Measurements from ENCODE around the gene NOS1AP.

NOS1AP gene

GRCh38 chr1:162069334-162070093 lies at the start of gene NOS1AP:
NOS1AP (plus strand) TSS chr1:162069691; CDS start chr1:162070178, 487 bp downstream.
- Histone ChIP-seq H3K4me3 (ENCODE audit: low read depth, low read length) (peak within 1 kb of the TSS; percentile 84), H3K9me3 (ENCODE audit: control insufficient read depth, insufficient read depth, low read length) (no peaks in the 10 kb centered on the region), H3K4me1 (ENCODE audit: control insufficient read depth, insufficient read depth, low read length) (peaks cover 41% of the 10 kb centered on the region), H3K27ac (ENCODE audit: low read depth, low read length) (peak within 1 kb of the TSS; percentile 75), H3K27me3 (ENCODE audit: control insufficient read depth, insufficient read depth, low read length) (peaks cover 4% of the 10 kb centered on the region; the same call in 1 of the 2 replicates), H3K9ac (ENCODE audit: low read depth, low read length) (peak within 1 kb of the TSS; percentile 48), H3K36me3 (ENCODE audit: control insufficient read depth, insufficient read depth, low read length) (no peaks in the 10 kb centered on the region)

- Histone ChIP-seq H3K27ac (ENCODE audit: low read depth, low read length) (no peak overlapping the region), H3K36me3 (ENCODE audit: control insufficient read depth, insufficient read depth, low read length) (no peaks in the 10 kb centered on the region), H3K4me1 (ENCODE audit: control insufficient read depth, insufficient read depth, low read length) (peaks cover 6% of the 10 kb centered on the region), H3K9ac (ENCODE audit: low read depth, low read length) (no peak overlapping the region), H3K27me3 (ENCODE audit: control insufficient read depth, insufficient read depth, low read length) (peaks cover 41% of the 10 kb centered on the region), H3K4me3 (ENCODE audit: low read depth, low read length) (no peak overlapping the region), H3K9me3 (ENCODE audit: control insufficient read depth, insufficient read depth, low read length) (no peaks in the 10 kb centered on the region)
Measured at GRCh38 chr1:162020150-162020549, 49.3 kb upstream of the NOS1AP start.

GRCh38 chr1:162021124-162021523 lies 48.4 kb upstream of the NOS1AP start:
- no peak overlapping the region for H3K9ac ChIP-seq (ENCODE audit: low read depth, low read length)
- H3K9me3 ChIP-seq (ENCODE audit: control insufficient read depth, insufficient read depth, low read length), result no peaks in the 10 kb centered on the region
- no peak overlapping the region for H3K4me3 ChIP-seq (ENCODE audit: low read depth, low read length)
- peaks cover 6% of the 10 kb centered on the region for H3K4me1 ChIP-seq (ENCODE audit: control insufficient read depth, insufficient read depth, low read length)
- peaks cover 51% of the 10 kb centered on the region for H3K27me3 ChIP-seq (ENCODE audit: control insufficient read depth, insufficient read depth, low read length)
- no peaks in the 10 kb centered on the region for H3K36me3 ChIP-seq (ENCODE audit: control insufficient read depth, insufficient read depth, low read length)
- H3K27ac ChIP-seq (ENCODE audit: low read depth, low read length), result no peak overlapping the region

GRCh38 chr1:162022626-162023025 lies 46.9 kb upstream of the NOS1AP start:
- H3K9ac ChIP-seq (ENCODE audit: low read depth, low read length), result no peak overlapping the region
- H3K27ac ChIP-seq (ENCODE audit: low read depth, low read length), result no peak overlapping the region
- H3K9me3 ChIP-seq (ENCODE audit: control insufficient read depth, insufficient read depth, low read length), result no peaks in the 10 kb centered on the region
- no peaks in the 10 kb centered on the region for H3K36me3 ChIP-seq (ENCODE audit: control insufficient read depth, insufficient read depth, low read length)
- peaks cover 64% of the 10 kb centered on the region for H3K27me3 ChIP-seq (ENCODE audit: control insufficient read depth, insufficient read depth, low read length)
- peaks cover 6% of the 10 kb centered on the region for H3K4me1 ChIP-seq (ENCODE audit: control insufficient read depth, insufficient read depth, low read length)
- H3K4me3 ChIP-seq (ENCODE audit: low read depth, low read length), result no peak overlapping the region

GRCh38 chr1:162023181-162023546 lies 46.3 kb upstream of the NOS1AP start:
- no peaks in the 10 kb centered on the region for H3K9me3 ChIP-seq (ENCODE audit: control insufficient read depth, insufficient read depth, low read length)
- H3K4me3 ChIP-seq (ENCODE audit: low read depth, low read length), result peak overlapping the region; percentile 77
- H3K27me3 ChIP-seq (ENCODE audit: control insufficient read depth, insufficient read depth, low read length), result peaks cover 64% of the 10 kb centered on the region
- no peak overlapping the region for H3K9ac ChIP-seq (ENCODE audit: low read depth, low read length)
- no peaks in the 10 kb centered on the region for H3K36me3 ChIP-seq (ENCODE audit: control insufficient read depth, insufficient read depth, low read length)
- peaks cover 6% of the 10 kb centered on the region for H3K4me1 ChIP-seq (ENCODE audit: control insufficient read depth, insufficient read depth, low read length)
- H3K27ac ChIP-seq (ENCODE audit: low read depth, low read length), result no peak overlapping the region

- no peak within 1 kb of the TSS for H3K9ac ChIP-seq (ENCODE audit: low read depth, low read length)
- H3K27me3 ChIP-seq (ENCODE audit: control insufficient read depth, insufficient read depth, low read length), result peaks cover 64% of the 10 kb centered on the region
- no peaks in the 10 kb centered on the region for H3K36me3 ChIP-seq (ENCODE audit: control insufficient read depth, insufficient read depth, low read length)
- H3K9me3 ChIP-seq (ENCODE audit: control insufficient read depth, insufficient read depth, low read length), result no peaks in the 10 kb centered on the region
- peak within 1 kb of the TSS; percentile 77 for H3K4me3 ChIP-seq (ENCODE audit: low read depth, low read length)
- H3K4me1 ChIP-seq (ENCODE audit: control insufficient read depth, insufficient read depth, low read length), result peaks cover 6% of the 10 kb centered on the region
- H3K27ac ChIP-seq (ENCODE audit: low read depth, low read length), result no peak within 1 kb of the TSS
Measured at GRCh38 chr1:162023547-162024501, 45.7 kb upstream of the NOS1AP start, which contains the start of gene OLFML2B. OLFML2B (minus strand) TSS chr1:162023869; CDS start chr1:162023430, 439 bp downstream.

- no peaks in the 10 kb centered on the region for H3K9me3 ChIP-seq (ENCODE audit: control insufficient read depth, insufficient read depth, low read length)
- no peak overlapping the region for H3K9ac ChIP-seq (ENCODE audit: low read depth, low read length)
- H3K27me3 ChIP-seq (ENCODE audit: control insufficient read depth, insufficient read depth, low read length), result peaks cover 66% of the 10 kb centered on the region
- no peak overlapping the region for H3K4me3 ChIP-seq (ENCODE audit: low read depth, low read length)
- H3K27ac ChIP-seq (ENCODE audit: low read depth, low read length), result no peak overlapping the region
- H3K4me1 ChIP-seq (ENCODE audit: control insufficient read depth, insufficient read depth, low read length), result peaks cover 6% of the 10 kb centered on the region
- no peaks in the 10 kb centered on the region for H3K36me3 ChIP-seq (ENCODE audit: control insufficient read depth, insufficient read depth, low read length)
Measured at GRCh38 chr1:162025541-162025940, 44.0 kb upstream of the NOS1AP start.

GRCh38 chr1:162026881-162027280 lies 42.6 kb upstream of the NOS1AP start:
- no peak overlapping the region for H3K4me3 ChIP-seq (ENCODE audit: low read depth, low read length)
- H3K27me3 ChIP-seq (ENCODE audit: control insufficient read depth, insufficient read depth, low read length), result peaks cover 55% of the 10 kb centered on the region
- no peak overlapping the region for H3K27ac ChIP-seq (ENCODE audit: low read depth, low read length)
- H3K36me3 ChIP-seq (ENCODE audit: control insufficient read depth, insufficient read depth, low read length), result no peaks in the 10 kb centered on the region
- no peaks in the 10 kb centered on the region for H3K9me3 ChIP-seq (ENCODE audit: control insufficient read depth, insufficient read depth, low read length)
- no peaks in the 10 kb centered on the region; the same call in 1 of the 2 replicates for H3K4me1 ChIP-seq (ENCODE audit: control insufficient read depth, insufficient read depth, low read length)
- H3K9ac ChIP-seq (ENCODE audit: low read depth, low read length), result no peak overlapping the region

GRCh38 chr1:162028726-162029125 lies 40.8 kb upstream of the NOS1AP start:
- Histone ChIP-seq H3K36me3 (ENCODE audit: control insufficient read depth, insufficient read depth, low read length) (no peaks in the 10 kb centered on the region), H3K27ac (ENCODE audit: low read depth, low read length) (no peak overlapping the region), H3K27me3 (ENCODE audit: control insufficient read depth, insufficient read depth, low read length) (peaks cover 39% of the 10 kb centered on the region), H3K9me3 (ENCODE audit: control insufficient read depth, insufficient read depth, low read length) (no peaks in the 10 kb centered on the region), H3K4me1 (ENCODE audit: control insufficient read depth, insufficient read depth, low read length) (no peaks in the 10 kb centered on the region), H3K4me3 (ENCODE audit: low read depth, low read length) (no peak overlapping the region), H3K9ac (ENCODE audit: low read depth, low read length) (no peak overlapping the region)

- no peak overlapping the region for H3K27ac ChIP-seq (ENCODE audit: low read depth, low read length)
- H3K4me1 ChIP-seq (ENCODE audit: control insufficient read depth, insufficient read depth, low read length), result no peaks in the 10 kb centered on the region
- no peak overlapping the region for H3K4me3 ChIP-seq (ENCODE audit: low read depth, low read length)
- H3K27me3 ChIP-seq (ENCODE audit: control insufficient read depth, insufficient read depth, low read length), result peaks cover 35% of the 10 kb centered on the region
- H3K9ac ChIP-seq (ENCODE audit: low read depth, low read length), result no peak overlapping the region
- H3K36me3 ChIP-seq (ENCODE audit: control insufficient read depth, insufficient read depth, low read length), result no peaks in the 10 kb centered on the region
- no peaks in the 10 kb centered on the region for H3K9me3 ChIP-seq (ENCODE audit: control insufficient read depth, insufficient read depth, low read length)
Measured at GRCh38 chr1:162029157-162029556, 40.3 kb upstream of the NOS1AP start.
